ENCODE data around the gene DGKE. TPM values are rescaled to one million over a fixed set of nuclear protein-coding genes. Genes with fewer than 3 reads are reported as not detected.

DGKE gene
- total RNA-seq, 1 donor from 2014 or later = 8.6 TPM

DNA sequence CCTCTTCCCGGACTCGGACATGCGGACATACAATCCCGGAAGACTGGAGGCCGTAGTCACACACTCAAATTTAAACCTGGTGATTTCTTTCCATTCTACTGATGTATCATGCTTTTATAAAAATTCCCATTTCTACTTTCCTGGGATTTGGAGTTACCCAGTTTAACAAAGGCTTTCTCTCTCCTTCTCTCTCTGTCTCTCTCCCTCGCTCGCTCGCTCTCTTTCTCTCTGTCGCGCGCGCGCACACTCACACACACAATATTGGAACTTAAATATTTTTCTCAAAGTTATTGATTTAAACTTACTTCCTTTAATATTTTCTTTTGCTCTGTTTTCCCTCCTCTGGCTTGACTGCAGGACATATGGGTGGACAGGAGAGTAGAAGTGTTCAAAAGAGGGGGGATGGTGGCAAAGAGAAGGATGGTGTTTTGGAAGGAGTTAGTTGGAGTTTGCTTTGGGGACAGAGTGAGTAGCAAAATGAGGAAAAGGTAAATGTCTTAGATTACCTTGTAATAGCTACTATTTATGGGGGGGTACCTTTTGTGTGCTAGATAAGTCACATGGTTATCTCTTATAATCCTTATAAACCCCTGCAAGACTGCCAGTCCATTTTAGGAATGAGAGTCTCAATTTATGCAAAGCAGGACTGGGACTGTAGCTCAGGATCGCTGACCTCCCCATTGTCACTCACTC, 80.8 kb downstream of the DGKE start:
- Mint-ChIP-seq H3K4me1 (peaks cover 24% of the 10 kb centered on the region), H3K27me3 (ENCODE audit: low read depth) (no peaks in the 10 kb centered on the region)
- TF ChIP-seq, protein P1, sequence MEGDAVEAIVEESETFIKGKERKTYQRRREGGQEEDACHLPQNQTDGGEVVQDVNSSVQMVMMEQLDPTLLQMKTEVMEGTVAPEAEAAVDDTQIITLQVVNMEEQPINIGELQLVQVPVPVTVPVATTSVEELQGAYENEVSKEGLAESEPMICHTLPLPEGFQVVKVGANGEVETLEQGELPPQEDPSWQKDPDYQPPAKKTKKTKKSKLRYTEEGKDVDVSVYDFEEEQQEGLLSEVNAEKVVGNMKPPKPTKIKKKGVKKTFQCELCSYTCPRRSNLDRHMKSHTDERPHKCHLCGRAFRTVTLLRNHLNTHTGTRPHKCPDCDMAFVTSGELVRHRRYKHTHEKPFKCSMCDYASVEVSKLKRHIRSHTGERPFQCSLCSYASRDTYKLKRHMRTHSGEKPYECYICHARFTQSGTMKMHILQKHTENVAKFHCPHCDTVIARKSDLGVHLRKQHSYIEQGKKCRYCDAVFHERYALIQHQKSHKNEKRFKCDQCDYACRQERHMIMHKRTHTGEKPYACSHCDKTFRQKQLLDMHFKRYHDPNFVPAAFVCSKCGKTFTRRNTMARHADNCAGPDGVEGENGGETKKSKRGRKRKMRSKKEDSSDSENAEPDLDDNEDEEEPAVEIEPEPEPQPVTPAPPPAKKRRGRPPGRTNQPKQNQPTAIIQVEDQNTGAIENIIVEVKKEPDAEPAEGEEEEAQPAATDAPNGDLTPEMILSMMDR (IDR thresholded peaks at IDR 0.05; ENCODE audit: unreplicated experiment) = no peak

GRCh38 chr17:56917559-56918296, 83.8 kb downstream of the DGKE start:
- H3K4me1 Mint-ChIP-seq = peaks cover 10% of the 10 kb centered on the region
- H3K9me3 Mint-ChIP-seq = peaks cover 32% of the 10 kb centered on the region

More for the DNA sequence above, 80.8 kb downstream of the DGKE start:
- DNase-seq (ENCODE audit: low spot score in 2 of 2, unreplicated experiment in 2 of 2) = no peak
- Mint-ChIP-seq H3K9me3 (peaks cover 25% of the 10 kb centered on the region), H3K27ac (peak overlapping the region; percentile 94), H3K36me3 (no peaks in the 10 kb centered on the region), H3K4me3 (peak overlapping the region; percentile 91)

GRCh38 chr17:56918916-56919315, 85.0 kb downstream of the DGKE start:
- Mint-ChIP-seq H3K27ac (no peak overlapping the region), H3K4me1 (peaks cover 10% of the 10 kb centered on the region), H3K36me3 (no peaks in the 10 kb centered on the region), H3K4me3 (no peak overlapping the region), H3K27me3 (ENCODE audit: low read depth) (no peaks in the 10 kb centered on the region), H3K9me3 (peaks cover 32% of the 10 kb centered on the region)
- no peak for DNase-seq (ENCODE audit: low spot score in 2 of 2, unreplicated experiment in 2 of 2)
- TF ChIP-seq, protein P1 (IDR thresholded peaks at IDR 0.05; ENCODE audit: unreplicated experiment) = no peak

More at GRCh38 chr17:56917559-56918296, 83.8 kb downstream of the DGKE start:
- TF ChIP-seq, protein P1 (IDR thresholded peaks at IDR 0.05; ENCODE audit: unreplicated experiment) = no peak
- no peak overlapping the region for H3K27ac Mint-ChIP-seq
- no peaks in the 10 kb centered on the region for H3K36me3 Mint-ChIP-seq
- H3K27me3 Mint-ChIP-seq (ENCODE audit: low read depth) = no peaks in the 10 kb centered on the region
- DNase-seq (ENCODE audit: low spot score in 2 of 2, unreplicated experiment in 2 of 2) = no peak
- no peak overlapping the region for H3K4me3 Mint-ChIP-seq

Other genes with a start within 250 kb of the DGKE start
- 13.2 to 13.7 TPM (median 13.4 TPM) in 3 replicates for gene NOG, start 240.5 kb upstream of the DGKE start, total RNA-seq
- gene C17orf67, start 231 bp upstream of the DGKE start, total RNA-seq = 3.5 to 3.9 TPM (median 3.8 TPM) in 3 replicates
- 44.3 to 47.4 TPM (median 45.6 TPM) in 3 replicates for gene TRIM25, start 79.9 kb downstream of the DGKE start, total RNA-seq
- gene COIL, start 126.9 kb downstream of the DGKE start, total RNA-seq = 22.5 to 23.1 TPM (median 23.0 TPM) in 3 replicates
- 45.6 to 49.1 TPM (median 48.2 TPM) in 3 replicates for gene SCPEP1, start 144.0 kb downstream of the DGKE start, total RNA-seq